Thyroid gland (tissue), 4 donors: Measurements from ENCODE around the gene BDH1.

Experiments used
- POLR2A ChIP-seq, 2 donors: fragments of 450-650 bp; IDR thresholded peaks; one replicate each; pipeline ENCODE4 v1.6.1; 2017; ENCODE audit warnings: antibody characterized with exemption in 2 of 2, mild to moderate bottlenecking in 2 of 2, moderate library complexity in 1 of 2
- TF ChIP-seq, protein P1 (sequence below), 6 experiments: fragments of 200-600 bp in 3 of 6; fragments of 450-650 bp in 3 of 6; sonication (generic) in 3 of 6; IDR thresholded peaks; one replicate each; pipeline ENCODE4 v1.5.1; 2016 to 2019; ENCODE audit warnings: antibody characterized with exemption in 6 of 6, mild to moderate bottlenecking in 2 of 6, inconsistent platforms in 1 of 6, moderate library complexity in 1 of 6

DNA sequence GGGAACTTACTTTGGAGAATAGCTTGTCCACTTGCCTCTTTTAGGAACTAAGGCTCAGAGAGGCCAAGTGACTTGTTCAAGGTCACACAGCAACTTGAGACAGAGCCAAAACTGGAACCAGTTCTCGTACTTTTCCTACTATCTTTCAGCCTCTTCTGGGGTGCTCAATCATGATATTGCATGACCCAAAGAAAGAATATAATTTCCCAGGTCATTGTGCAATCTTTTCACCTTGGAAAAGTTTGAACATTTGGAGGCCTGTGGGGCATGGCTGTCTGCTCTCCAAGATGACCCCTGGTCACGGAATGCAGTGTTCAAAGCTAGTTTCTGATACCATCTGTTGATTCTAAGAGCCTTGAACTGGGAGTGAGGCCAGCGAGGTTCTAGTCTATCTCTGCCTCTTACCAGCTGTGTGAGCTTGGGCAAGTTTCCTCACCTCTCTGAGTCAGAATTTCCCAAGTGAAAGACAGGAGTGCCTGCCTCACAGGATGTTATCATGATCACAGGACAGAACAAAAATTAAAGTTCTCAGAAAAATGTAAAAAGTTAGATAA is 89.7 kb downstream of the BDH1 start:
- TF ChIP-seq, protein P1, sequence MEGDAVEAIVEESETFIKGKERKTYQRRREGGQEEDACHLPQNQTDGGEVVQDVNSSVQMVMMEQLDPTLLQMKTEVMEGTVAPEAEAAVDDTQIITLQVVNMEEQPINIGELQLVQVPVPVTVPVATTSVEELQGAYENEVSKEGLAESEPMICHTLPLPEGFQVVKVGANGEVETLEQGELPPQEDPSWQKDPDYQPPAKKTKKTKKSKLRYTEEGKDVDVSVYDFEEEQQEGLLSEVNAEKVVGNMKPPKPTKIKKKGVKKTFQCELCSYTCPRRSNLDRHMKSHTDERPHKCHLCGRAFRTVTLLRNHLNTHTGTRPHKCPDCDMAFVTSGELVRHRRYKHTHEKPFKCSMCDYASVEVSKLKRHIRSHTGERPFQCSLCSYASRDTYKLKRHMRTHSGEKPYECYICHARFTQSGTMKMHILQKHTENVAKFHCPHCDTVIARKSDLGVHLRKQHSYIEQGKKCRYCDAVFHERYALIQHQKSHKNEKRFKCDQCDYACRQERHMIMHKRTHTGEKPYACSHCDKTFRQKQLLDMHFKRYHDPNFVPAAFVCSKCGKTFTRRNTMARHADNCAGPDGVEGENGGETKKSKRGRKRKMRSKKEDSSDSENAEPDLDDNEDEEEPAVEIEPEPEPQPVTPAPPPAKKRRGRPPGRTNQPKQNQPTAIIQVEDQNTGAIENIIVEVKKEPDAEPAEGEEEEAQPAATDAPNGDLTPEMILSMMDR (IDR thresholded peaks at IDR 0.05): no peak
- no peak for TF ChIP-seq POLR2A (IDR thresholded peaks at IDR 0.05)
